Neuron (in vitro differentiated cells): Measurements from ENCODE around the gene VPS8.
A peak's percentile ranks its signal among the peaks of the same experiment; 100 is the strongest.

Source experiments
- H2AFZ ChIP-seq: one replicate; pipeline ENCODE4 v1.6.1; 2013; ENCODE audit warnings: low read depth, mild to moderate bottlenecking, inconsistent platforms, low read length, moderate library complexity
- H3K27me3 ChIP-seq: one replicate; pipeline ENCODE4 v1.6.1; 2013; ENCODE audit warnings: low read length; ENCODE audit not compliant: insufficient read depth
- H3K36me3 ChIP-seq: one replicate; pipeline ENCODE4 v1.6.1; 2013; ENCODE audit warnings: low read length; ENCODE audit not compliant: insufficient read depth
- H3K4me1 ChIP-seq: one replicate; pipeline ENCODE4 v1.6.1; 2013; ENCODE audit warnings: low read length; ENCODE audit not compliant: insufficient read depth
- H3K4me3 ChIP-seq: 2 replicates; pipeline ENCODE4 v1.5.1; 2013; ENCODE audit warnings: mild to moderate bottlenecking, low read length, moderate library complexity
- H3K9me3 ChIP-seq: one replicate; pipeline ENCODE4 v1.6.1; 2013; ENCODE audit warnings: low read length

VPS8 gene, protein sequence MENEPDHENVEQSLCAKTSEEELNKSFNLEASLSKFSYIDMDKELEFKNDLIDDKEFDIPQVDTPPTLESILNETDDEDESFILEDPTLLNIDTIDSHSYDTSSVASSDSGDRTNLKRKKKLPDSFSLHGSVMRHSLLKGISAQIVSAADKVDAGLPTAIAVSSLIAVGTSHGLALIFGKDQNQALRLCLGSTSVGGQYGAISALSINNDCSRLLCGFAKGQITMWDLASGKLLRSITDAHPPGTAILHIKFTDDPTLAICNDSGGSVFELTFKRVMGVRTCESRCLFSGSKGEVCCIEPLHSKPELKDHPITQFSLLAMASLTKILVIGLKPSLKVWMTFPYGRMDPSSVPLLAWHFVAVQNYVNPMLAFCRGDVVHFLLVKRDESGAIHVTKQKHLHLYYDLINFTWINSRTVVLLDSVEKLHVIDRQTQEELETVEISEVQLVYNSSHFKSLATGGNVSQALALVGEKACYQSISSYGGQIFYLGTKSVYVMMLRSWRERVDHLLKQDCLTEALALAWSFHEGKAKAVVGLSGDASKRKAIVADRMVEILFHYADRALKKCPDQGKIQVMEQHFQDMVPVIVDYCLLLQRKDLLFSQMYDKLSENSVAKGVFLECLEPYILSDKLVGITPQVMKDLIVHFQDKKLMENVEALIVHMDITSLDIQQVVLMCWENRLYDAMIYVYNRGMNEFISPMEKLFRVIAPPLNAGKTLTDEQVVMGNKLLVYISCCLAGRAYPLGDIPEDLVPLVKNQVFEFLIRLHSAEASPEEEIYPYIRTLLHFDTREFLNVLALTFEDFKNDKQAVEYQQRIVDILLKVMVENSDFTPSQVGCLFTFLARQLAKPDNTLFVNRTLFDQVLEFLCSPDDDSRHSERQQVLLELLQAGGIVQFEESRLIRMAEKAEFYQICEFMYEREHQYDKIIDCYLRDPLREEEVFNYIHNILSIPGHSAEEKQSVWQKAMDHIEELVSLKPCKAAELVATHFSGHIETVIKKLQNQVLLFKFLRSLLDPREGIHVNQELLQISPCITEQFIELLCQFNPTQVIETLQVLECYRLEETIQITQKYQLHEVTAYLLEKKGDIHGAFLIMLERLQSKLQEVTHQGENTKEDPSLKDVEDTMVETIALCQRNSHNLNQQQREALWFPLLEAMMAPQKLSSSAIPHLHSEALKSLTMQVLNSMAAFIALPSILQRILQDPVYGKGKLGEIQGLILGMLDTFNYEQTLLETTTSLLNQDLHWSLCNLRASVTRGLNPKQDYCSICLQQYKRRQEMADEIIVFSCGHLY (N-terminal part only)

DNA sequence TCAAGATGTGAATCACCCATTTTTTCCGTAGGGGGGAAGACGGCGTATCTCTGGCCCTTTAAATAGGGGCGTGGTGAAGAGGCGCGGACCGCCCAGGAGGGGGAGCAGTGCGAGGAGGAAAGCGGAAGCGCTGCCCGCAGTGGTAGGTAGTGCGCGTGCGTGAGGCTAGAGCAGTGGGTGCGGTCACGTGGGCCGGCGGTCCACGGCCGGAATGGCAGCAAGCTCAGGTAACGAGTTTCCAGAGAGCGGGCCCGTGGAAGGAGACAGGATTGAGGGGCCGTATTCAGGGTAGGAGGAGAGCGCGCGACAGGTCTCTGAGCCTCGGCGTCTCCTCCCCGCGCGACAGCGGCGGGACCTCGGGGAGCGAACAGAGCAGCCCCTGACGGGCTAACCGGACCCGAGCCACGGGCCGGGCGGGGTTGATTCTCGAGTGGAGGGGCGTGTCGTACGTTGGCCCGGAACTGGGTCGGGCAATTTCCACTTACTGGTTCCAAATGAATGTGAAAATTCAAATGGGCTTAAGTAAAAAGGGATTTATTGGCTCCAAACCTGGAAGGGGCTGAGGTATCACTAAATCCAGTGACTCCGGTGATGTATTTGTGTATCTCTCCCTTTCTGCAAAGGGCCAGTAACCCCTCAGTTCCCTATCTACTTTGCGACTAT lies at the start of gene VPS8:
TSS of gene VPS8 (plus strand) at position 168 of the 663 bp plus-strand sequence. CDS start 12,467 bp downstream, outside the sequence.
- peaks cover 8% of the 10 kb centered on the region for H3K4me1 ChIP-seq
- no peaks in the 10 kb centered on the region for H3K36me3 ChIP-seq
- no peaks in the 10 kb centered on the region for H3K9me3 ChIP-seq
- H3K4me3 ChIP-seq = peak within 1 kb of the TSS; percentile 80
- peak within 1 kb of the TSS; percentile 89 for H2AFZ ChIP-seq
- peaks cover 4% of the 10 kb centered on the region for H3K27me3 ChIP-seq

DNA sequence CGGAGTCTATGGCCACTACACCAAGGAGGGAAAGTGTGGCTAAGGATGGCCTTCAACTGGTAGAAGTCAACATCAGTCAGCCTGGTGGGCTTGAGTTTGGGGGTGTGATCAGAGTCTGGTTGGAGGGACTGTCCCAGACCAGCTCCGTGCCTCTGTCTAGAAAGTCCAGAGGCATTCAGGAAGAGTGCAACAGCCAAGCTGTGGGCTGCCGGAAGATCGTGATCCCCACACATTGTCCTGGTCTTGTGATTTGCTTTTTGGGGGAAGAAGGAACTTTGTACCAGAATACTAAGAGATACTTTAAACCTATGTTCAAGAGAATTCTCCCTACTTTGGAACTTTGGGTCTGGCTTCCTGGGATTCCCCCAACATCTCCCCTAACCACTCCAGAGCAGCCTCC lies 47.8 kb upstream of the VPS8 start:
- H3K4me1 ChIP-seq = no peaks in the 10 kb centered on the region
- H3K4me3 ChIP-seq = no peak overlapping the region
- H3K27me3 ChIP-seq = peaks cover 9% of the 10 kb centered on the region
- H3K9me3 ChIP-seq = no peaks in the 10 kb centered on the region
- no peaks in the 10 kb centered on the region for H3K36me3 ChIP-seq
- no peak overlapping the region for H2AFZ ChIP-seq

DNA sequence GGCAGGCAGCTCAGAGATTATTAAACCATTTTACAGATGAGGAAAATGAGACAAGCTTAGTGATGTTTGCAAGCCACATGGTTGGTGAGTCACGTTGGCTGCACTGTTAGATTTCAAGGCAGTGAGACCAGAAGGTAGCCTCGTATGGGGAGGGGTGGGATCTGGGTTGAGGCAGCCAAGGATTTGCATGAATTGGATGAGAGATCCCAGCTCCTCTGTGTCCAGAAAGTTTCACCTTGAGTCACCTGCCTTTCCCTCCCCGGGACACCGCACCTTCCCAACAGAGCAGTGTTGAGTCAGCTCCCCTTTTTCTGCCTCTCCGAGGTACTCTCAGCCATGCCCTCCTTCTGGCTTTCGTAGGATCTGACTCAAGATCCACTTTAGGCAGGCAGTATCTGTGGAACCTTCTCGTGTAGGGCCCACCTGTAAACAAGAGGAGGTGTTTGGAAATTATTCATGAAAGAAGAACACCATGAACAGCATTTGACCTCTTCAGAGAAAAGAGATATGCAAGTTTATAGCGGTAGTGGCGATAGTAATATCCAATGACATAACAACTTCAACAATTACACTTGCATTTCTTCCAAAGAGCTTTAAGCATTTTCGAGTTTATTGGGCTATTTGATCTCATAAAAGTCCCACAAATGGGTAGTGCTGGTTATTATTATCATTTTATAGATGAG lies 46.8 kb upstream of the VPS8 start:
- H3K27me3 ChIP-seq = peaks cover 13% of the 10 kb centered on the region
- no peak overlapping the region for H2AFZ ChIP-seq
- no peaks in the 10 kb centered on the region for H3K36me3 ChIP-seq
- H3K4me1 ChIP-seq = no peaks in the 10 kb centered on the region
- no peak overlapping the region for H3K4me3 ChIP-seq
- no peaks in the 10 kb centered on the region for H3K9me3 ChIP-seq

DNA sequence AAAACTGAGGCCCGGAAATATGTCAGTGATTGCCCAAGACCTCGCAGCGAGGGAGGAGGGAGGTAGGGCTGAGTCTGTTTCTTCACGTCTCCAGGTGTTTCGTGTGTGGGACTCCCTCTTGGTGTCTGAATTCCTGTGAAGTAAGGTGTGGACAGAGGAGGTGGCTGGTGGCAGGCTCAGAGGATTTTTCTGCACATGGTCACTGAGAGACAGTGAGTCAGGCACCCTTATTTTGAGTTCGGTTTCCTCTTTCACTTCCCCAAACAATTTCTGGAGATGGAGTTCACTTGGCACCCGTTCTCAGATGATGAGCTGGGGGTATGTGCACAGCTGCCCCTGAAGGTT lies 46.3 kb upstream of the VPS8 start:
- Histone ChIP-seq H3K4me1 (no peaks in the 10 kb centered on the region), H3K4me3 (no peak overlapping the region), H3K27me3 (peaks cover 18% of the 10 kb centered on the region), H2AFZ (no peak overlapping the region), H3K36me3 (no peaks in the 10 kb centered on the region), H3K9me3 (no peaks in the 10 kb centered on the region)

DNA sequence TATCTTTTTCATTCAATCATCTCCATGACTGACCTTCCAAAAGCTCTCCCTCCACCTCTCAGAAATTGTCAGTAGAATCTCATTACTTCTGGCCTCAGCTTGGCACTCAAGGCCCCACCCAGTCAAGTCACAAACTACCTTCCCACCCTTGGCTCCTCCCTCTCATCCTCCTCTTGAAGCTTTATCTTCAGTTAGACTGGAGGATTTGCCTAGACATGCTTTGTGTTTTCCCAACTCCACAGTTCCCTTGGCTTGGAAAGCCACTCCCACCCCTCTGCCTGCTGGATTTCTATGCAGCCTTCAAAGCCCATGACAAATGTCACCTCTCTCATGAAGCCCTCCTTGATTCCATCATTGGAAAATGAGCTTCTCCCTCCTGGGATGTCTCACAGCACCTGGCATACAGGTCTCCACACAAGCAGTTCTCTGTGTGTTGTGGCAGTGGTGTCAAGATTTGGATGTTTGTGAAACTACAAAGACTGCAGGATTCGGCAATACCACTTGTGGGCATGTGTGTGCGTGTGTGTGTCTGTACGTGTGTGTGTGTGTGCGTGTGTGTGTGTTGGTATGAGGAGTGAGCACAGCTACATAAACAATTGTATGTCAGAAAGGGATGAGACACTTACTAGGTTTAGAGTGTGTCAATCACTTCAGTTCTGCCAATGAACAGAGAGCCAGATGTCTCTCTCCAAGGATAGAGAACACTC lies 45.3 kb upstream of the VPS8 start:
- H3K4me1 ChIP-seq = peaks cover 6% of the 10 kb centered on the region
- H3K27me3 ChIP-seq = peaks cover 14% of the 10 kb centered on the region
- no peaks in the 10 kb centered on the region for H3K9me3 ChIP-seq
- H2AFZ ChIP-seq = no peak overlapping the region
- no peaks in the 10 kb centered on the region for H3K36me3 ChIP-seq
- no peak overlapping the region for H3K4me3 ChIP-seq

DNA sequence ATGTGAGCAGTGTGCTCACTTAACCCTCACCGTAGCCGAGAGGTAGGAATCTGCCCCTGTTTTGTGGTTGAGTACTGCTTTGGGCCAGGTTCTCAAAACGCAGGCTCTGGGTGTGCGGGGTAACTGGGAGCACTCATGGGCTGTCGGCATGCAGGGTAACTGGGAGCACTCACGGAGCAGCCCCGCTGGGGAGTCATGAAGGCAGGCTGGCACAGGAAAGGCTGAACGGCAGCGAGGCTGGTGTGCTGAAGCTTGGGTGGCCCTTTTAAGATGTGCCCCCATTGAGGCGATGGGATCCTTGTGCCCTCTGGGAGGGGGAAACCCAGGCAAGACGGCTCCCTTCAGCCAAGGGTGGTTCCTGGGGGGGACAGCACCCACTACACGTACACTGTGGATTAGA lies 44.6 kb upstream of the VPS8 start:
- no peaks in the 10 kb centered on the region for H3K36me3 ChIP-seq
- no peak overlapping the region for H3K4me3 ChIP-seq
- peaks cover 14% of the 10 kb centered on the region for H3K27me3 ChIP-seq
- H3K9me3 ChIP-seq = no peaks in the 10 kb centered on the region
- H2AFZ ChIP-seq = no peak overlapping the region
- peaks cover 7% of the 10 kb centered on the region for H3K4me1 ChIP-seq

DNA sequence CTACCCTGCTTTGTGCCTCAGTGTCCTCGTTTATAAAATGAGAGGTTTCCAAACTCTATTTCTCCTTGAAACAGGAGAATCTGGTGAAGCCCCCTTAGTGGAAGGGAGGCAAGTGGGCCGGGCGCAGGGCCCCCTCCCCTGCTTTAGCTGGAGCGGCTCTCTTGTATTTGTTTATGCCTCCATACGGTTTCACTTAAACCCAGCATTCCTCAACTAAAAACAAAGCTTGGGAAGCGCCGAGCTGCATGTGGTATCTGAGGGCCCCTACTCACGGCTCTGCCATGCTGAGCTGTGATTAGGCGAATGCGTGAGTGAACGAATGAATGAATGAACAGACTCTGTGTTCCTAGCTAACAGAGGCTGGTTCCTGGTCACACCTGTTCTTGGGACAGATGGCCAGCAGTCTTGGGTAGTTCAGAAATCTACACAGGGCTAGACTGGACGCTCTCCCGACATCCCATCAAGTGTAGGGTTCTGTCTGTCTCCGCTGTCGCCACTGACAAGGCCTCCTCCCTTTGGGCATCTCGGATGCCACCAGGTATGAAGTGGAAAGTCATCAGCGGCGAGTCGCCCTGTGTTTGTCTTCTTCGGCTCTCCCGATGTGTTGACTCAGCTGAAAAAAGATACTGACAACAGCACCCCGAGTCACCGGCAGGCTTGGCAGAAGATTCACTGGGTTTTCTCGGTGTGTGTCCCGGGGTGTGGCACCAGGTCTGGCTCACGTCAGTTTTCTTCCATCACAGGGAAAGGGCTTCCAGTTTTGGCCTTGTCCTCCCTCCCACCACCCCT lies 42.4 kb upstream of the VPS8 start:
- H3K9me3 ChIP-seq = no peaks in the 10 kb centered on the region
- H3K36me3 ChIP-seq = no peaks in the 10 kb centered on the region
- H2AFZ ChIP-seq = no peak overlapping the region
- H3K4me3 ChIP-seq = no peak overlapping the region
- peaks cover 11% of the 10 kb centered on the region for H3K27me3 ChIP-seq
- H3K4me1 ChIP-seq = peaks cover 17% of the 10 kb centered on the region

- H3K4me1 ChIP-seq = peaks cover 17% of the 10 kb centered on the region
These were observed 41.4 kb upstream of the VPS8 start for GRCh38 chr3:184770541-184770940.

GRCh38 chr3:184771301-184772127 lies 40.5 kb upstream of the VPS8 start:
- H3K4me3 ChIP-seq = no peak overlapping the region
- H2AFZ ChIP-seq = no peak overlapping the region
- H3K4me1 ChIP-seq = peaks cover 17% of the 10 kb centered on the region
- peaks cover 19% of the 10 kb centered on the region for H3K27me3 ChIP-seq
- H3K9me3 ChIP-seq = no peaks in the 10 kb centered on the region
- H3K36me3 ChIP-seq = no peaks in the 10 kb centered on the region

More at GRCh38 chr3:184770541-184770940, 41.4 kb upstream of the VPS8 start:
- Histone ChIP-seq H2AFZ (no peak overlapping the region), H3K36me3 (no peaks in the 10 kb centered on the region), H3K4me3 (no peak overlapping the region), H3K27me3 (peaks cover 14% of the 10 kb centered on the region), H3K9me3 (no peaks in the 10 kb centered on the region)

DNA sequence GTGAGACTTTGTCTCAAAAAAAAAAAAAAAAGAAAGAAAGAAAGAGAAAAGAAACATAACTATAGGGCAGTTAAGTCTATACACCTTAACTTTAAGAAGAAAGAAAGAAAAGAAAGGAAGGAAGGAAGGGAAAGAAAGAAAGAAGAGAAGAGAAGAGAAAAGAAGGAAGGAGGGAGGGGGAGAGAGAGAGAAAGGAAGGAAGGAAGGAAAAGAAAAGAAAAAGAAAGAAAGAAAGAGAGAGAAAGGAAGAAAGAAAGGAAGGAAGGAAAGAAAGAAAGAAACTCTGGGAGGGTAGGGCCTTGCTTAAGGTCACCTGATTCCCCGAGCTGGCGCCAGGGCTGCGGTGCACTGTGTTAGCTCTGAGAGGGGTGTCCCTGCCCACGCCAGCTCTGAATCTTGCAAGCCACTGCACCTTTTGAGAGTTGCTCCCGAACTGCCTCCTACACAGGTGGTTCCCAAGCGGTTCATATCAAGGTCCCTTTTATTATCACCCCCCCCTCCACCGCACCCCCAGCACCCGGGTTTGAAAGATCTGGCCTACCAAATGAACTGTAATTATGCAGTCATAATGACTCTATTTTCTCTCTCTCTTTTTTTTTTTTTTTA lies 39.2 kb upstream of the VPS8 start:
- Histone ChIP-seq H2AFZ (no peak overlapping the region), H3K27me3 (peaks cover 17% of the 10 kb centered on the region), H3K36me3 (no peaks in the 10 kb centered on the region), H3K4me3 (no peak overlapping the region), H3K9me3 (no peaks in the 10 kb centered on the region), H3K4me1 (peaks cover 21% of the 10 kb centered on the region)
